Pons (tissue), 1 donor: ENCODE results near the gene DDX23.
"Not testable (repeated sequence)": the region's sequence is repeated elsewhere in the genome, so short reads cannot be mapped to it uniquely, and the experiment has no call there.

ENCODE experiments used
- DNase-seq: peaks from one replicate; pipeline ENCODE4 v3.0.0-alpha.2; 2016; ENCODE audit warnings: low spot score

The DDX23 gene

DNA sequence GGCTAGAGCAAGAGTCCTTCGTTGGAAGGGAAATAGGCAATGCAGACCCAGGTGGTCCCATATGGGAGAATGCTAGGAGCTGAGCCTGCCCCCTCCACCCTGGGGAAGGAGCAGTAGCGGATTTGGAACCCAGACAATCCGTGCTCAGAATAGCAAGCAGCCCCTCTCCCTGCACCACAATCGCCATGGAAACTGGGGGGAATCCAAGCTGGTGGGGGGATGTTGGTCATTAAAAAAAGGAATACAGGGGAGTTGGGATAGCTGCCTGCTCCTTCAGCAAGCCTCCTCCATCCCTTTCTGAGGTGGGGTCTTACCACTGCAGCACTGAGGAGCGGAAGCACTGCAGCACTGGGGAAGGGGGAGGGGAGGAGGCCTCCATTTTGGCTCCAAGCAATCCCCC, 10.8 kb upstream of the DDX23 start:
- DNase-seq = no peak

DNA sequence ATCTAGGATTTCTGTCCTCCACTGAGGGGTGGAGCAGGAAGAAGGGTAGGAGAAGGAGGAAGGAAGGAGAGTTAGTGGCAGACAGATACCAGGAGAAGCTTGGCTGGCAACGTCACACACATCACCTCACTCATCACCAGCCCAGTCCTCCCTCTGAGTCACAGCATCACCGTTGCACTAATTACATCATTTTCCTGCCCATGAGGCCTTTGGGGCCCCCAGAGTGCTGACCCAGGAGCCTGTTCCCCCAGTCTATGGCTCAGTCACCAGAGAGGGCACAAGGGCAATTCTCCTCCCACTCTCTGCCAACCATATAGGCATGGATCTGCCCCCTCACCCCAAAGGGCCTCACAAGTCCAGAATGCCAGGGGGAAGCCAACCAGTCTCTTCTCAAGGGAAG, 9.1 kb upstream of the DDX23 start:
- no peak for DNase-seq

DNA sequence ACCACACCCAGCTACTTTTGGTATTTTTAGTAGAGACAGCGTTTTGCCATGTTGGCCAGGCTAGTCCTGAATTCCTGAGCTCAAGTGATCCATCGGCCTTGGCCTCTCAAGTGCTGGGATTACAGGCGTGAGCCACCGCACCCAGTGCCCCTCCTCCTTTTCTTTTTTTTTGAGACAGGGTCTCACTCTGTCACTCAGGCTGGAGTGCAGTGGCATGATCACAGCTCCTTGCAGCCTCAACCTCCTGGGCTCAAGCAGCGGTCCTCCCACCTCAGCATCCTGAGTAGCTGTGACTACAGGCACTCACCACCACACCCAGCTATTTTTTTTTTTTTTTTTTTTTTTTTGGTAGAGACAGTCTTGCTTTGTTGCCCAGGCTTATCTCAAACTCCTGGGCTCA, 8.3 kb upstream of the DDX23 start:
- DNase-seq = not testable (repeated sequence)

DNA sequence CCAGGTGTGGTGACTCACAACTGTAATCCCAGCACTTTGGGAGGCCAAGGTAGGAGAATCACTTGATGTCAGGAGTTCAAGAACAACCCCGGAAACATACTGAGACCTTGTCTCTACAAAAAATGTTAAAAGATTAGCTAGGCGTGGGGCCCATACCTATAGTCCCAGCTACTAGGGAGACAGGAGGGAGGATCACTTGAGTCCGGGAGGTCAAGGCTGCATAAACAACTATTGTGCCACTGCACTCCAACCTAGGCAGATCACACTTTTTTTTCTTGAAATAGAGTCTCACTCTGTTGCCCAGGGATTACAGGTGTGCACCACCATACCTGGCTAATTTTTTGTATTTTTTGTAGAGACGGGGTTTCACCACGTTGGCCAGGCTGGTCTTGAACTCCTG, 7.6 kb upstream of the DDX23 start:
- no peak for DNase-seq

DNA sequence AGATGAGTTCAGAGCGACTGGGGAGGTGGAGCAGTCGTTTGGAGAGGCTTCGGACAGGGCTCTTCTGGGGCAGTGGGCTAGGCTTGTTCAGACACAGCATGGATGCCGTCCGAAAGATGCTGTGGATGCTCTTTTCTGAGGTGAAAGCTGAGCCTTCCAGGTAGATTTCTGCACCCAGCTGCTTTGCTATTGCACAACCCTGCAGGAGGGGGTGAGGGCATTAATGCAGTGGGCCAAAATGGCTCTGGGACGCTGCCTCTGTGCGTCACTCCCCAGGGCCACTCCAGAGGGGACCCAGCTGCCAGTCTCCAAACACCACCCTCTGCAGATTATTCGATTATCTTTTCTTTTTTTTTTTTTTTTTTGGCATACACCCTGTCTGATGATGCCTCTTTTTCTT, 6.1 kb upstream of the DDX23 start:
- DNase-seq = no peak

DNA sequence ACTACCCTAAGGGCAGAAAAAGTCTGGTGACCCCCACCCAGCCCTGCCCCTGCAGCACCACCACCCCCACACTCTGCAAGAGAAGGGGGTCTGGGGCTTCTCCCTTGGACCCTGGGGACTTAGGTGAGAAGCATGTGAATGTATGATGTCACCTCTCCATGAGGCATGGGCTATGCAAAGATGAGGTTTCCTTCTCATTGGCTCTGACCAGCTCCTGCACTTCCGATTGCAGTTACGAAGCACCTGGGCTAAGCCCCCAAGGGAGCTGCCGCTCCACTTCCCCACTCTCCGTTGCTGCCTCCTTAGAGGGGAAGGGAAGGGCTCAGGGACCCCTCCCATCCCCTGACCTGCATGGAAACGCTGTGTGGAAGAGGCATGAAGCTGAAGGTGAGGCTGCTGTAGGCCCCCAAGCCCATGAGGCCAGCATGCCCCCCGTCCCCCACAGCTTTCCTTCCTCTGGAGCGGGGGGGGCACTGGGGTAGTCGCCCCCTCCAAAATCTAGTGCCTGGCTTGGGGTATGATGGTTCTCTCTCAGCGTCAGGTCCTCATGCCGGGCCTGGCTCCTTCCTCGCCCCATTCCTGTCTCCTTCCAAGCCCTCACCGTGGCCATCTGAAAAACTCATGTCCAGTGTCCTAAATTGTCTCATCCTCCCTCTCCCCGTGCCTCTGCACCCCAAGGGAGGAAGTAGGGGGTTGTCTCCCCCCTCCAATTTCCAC, 5.5 kb upstream of the DDX23 start:
- no peak for DNase-seq

DNA sequence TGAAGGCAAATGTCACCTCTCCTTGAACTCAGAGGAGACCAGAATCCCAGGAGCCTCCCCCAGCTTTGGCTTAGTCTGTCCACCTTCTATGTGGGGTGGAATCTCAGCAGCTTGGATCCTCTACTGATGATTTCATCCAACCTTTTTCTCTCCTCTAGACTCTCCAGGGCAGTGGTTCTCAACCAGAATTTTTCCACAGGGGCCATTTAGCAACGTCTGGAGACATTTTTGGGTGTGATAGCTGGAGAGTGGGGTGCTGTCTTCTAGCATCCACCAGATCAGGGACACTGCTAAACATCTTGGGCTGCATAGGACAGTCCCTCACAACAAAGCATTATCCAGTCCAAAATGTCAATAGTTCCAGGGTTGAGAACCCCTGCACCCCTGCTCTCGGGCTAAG, 4.4 kb upstream of the DDX23 start:
- no peak for DNase-seq

- not testable (repeated sequence) for DNase-seq
These were observed 3.0 kb upstream of the DDX23 start for GRCh38 chr12:48854932-48855331.

DNA sequence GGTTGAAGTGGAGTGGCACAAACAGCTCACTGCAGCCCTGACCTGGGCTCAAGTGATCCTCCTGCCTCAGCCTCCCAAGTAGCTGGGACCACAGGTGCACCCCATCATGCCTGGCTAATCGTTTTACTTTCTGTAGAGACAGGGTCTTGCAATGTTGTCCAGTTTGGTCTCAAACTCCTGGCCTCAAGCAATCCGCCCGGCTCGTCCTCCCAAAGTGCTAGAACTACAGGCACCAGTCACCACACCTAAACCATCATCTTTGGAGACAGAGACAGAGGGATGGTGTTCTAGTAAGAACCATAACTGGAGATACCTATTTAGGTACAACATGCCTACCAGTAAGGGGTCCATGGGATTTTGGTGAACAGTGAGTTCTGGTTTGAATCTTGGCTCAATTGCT, 2.5 kb upstream of the DDX23 start:
- no peak for DNase-seq

DNA sequence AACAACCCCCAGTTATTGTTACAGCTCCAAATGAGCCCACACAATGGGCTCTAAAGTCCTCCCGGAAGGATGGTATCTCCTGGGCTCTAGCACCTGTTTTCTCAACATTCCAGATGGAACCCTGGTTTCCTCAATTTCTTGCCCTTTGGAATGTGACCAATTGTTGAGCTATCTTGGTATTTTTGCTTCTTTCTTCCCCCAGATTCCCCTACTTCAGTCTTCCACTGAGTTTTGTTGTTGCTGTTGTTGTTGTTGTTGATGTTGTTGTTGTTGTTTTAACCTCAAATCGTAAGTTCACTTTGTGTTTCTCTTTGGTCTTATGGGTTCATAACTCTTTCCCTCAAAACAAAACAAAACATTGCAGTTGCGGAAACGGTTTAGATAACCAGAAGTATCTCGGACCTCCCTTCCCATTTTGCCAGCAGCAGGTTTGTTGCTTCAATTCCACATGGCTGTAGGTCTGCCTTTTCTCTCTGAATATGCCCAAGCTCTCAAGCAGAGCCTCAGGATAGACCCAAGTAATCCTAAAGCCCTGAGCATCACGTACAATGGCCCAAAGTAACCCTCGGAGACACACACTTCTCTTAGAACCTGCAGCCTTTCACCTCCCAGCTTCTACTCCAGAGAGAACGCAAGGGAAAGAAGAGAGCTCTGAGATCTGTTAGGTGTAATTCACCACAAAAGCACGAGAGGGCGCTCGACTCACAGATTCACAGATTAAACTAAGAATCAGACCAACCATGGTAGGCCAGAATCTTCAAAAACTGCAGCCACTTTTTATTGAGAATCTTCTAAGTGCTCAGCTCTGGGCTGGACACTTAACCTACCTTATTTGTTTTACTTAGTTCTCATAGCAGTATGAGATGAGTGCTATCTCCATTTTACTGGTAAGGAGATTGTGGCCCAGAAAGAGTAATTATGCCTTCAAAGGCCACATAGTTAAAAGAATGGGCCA, 1.0 kb upstream of the DDX23 start:
- peak; percentile 98 for DNase-seq

GRCh38 chr12:48842021-48842420, 9.9 kb downstream of the DDX23 start:
- not testable (repeated sequence) for DNase-seq

DNA sequence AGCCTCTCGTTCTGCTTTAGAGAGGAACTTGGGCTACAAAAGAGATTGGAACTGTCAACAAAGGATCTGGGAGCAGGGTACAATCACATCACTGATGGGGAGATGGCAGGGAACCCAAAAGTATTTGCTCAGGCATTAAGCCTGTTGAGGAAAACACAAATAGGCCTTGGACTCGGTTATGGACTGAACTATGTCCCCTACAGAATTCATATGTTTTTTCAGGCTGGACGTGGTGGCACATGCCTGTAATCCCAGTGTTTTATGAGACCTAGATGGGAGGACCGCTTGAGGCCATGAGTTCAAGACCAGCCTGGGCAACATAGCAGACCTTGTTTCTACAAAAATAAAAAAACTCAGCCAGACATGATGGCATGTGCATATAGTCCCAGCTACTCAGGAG, 13.9 kb downstream of the DDX23 start:
- no peak for DNase-seq

- DNase-seq = no peak
These were observed 19.5 kb downstream of the DDX23 start for GRCh38 chr12:48832321-48833060.

DNA sequence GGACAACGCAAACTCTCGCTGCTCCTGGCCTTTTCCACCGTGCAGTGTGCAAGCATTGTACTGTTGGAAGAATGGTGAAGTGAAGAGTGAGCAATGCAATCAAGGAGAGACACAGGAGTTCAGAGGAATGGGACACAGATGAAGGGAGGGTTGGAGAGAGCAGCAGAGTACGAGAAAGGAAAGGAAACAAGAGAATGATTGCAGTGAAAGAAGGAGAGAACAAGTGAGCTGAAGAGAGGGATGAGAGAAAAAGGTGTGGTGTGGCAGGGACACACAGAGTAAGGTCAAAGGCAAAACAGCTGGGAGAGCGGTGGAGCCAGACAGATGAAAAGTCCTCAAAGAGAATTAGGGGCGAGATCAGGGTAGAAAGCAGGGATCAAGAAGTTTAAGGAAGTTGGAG, 20.7 kb downstream of the DDX23 start:
- DNase-seq = no peak

DNA sequence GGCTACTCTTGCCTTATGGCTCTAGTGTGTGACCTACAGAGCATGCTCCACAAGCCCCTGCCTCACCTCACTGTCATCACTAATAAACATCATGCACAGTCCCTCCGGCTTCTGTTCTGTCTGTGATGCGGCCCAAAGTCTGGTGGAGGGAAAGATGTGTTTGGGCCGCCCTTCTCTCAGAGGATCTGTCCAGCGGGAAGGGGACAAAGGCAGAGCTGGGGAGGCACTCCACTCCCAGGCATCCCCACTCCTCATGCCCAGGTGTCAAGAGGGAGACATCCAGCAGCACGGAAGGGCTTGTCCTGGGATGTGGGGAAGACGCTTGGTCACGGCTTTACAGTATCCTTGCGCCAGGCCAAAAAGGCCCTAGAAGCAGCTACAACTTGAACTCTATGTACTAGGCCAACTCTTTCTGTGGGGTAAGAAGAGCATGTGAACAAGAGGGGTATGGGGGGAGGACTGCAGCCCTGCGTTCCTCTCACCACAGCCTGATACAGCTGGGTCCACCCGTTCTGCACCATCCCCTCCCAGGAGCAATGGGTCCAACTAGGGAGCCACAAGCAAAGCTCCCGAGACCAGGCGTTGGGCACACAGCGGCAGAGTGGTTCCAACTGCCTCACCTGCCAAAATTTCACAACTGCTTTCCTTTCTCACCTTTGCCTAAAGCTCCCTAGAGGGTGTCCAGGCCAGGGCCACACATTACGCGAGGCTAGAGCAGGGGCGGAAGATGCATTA, 23.0 kb downstream of the DDX23 start:
- DNase-seq = no peak

DNA sequence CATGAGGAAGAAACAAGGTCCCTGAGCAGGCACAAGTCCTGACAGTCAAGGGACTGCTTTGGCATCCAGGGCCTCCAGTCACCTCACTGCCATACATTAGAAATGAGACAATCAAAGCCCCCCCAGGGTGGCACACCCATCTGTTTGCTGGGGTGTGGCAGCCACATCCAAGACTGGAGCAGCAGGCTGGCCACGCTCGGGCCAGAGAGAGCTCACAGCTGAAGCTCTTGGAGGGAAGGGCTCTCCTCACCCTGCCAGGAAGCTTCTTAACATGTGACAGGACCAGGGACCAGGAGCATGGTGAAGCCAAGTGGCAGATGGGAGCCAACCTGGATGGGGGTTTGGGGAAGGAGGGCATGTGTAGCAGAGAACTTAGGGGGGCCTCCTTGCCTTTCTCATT, 23.7 kb downstream of the DDX23 start:
- no peak for DNase-seq

DNA sequence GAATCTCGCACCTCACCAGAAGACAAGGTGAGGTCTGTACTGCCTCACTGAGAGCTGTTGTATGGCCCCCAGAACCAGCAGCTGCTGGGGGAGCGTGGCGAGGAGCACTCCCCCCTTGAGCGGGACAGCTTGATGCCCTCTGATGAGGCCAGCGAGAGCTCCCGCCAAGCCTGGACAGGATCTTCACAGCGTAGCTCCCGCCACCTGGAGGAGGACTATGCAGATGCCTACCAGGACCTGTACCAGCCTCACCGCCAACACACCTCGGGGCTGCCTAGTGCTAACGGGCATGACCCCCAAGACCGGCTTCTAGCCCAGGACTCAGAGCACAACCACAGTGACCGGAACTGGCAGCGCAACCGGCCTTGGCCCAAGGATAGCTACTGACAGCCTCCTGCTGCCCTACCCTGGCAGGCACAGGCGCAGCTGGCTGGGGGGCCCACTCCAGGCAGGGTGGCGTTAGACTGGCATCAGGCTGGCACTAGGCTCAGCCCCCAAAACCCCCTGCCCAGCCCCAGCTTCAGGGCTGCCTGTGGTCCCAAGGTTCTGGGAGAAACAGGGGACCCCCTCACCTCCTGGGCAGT, 24.4 kb downstream of the DDX23 start:
- DNase-seq = no peak

DNA sequence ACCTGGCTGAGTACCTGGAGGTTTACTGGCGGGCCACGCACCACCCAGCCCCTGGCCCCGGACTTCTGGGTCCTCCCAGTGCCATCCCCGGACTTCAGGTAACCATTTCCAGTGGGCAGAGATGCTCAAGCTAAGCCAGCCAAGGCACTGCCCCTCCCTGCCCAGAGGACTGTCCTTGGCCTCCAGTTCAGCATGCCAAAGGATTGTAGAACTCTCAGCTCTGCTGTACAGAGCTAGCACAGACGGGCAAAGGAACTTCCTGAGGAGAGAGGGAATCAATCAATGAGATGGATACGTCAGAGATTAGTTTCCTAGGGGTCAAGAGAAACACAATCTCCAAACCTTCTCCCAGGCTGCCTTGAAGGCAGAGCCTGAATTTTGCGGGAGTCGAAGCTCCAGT, 24.9 kb downstream of the DDX23 start:
- no peak for DNase-seq

GRCh38 chr12:48826209-48826855, 25.6 kb downstream of the DDX23 start:
- no peak for DNase-seq

DNA sequence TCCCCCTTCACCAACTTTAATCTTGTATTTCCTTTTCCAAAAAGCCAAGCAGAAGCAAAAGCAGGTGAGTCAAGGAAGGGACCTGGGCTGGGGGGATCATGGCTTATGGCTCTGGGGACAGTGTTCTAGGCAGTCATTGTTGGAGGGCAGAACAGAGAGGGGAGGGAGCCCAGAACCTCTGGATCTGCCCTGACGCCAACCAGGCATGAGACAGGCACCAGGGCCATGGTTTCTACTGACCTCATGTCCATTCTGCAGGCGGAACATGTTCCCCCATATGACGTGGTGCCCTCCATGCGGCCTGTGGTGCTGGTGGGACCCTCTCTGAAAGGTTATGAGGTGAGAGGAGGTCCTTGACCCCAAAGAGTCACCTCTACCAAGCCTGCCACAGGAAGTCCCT, 27.1 kb downstream of the DDX23 start:
- no peak for DNase-seq

GRCh38 chr12:48824112-48824511, 27.9 kb downstream of the DDX23 start:
- no peak for DNase-seq
